AG04449 (cell line): Measurements from ENCODE around the gene NR2F1-AS1.

ENCODE experiments used
- CTCF ChIA-PET: fragments of 350-600 bp; formaldehyde crosslinking; extraction: SDS; loops from one replicate; lab custom pipeline; 2021; ENCODE audit warnings: antibody characterized with exemption; lab: Yijun Ruan, JAX
- POLR2A ChIA-PET: fragments of 400-600, 350-600 bp; formaldehyde crosslinking; extraction: SDS; loops from one replicate; lab custom pipeline; 2020; ENCODE audit warnings: antibody characterized with exemption, inconsistent platforms; lab: Yijun Ruan, JAX
- DNase-seq: peaks from one replicate; pipeline ENCODE4 v3.0.0-alpha.2; 2010; ENCODE audit warnings: low read depth, low spot score
- H3K4me3 ChIP-seq: 2 replicates; pipeline ENCODE4 v1.5.1; 2011; ENCODE audit warnings: low read depth, mild to moderate bottlenecking, control low read depth, low read length
- CTCF ChIP-seq: IDR thresholded peaks from one replicate; pipeline ENCODE4 v1.5.1; 2011; ENCODE audit warnings: mild to moderate bottlenecking, moderate library complexity, low read length, control low read depth, inconsistent platforms; ENCODE audit not compliant: insufficient read depth; ENCODE audit errors: missing control alignments

Gene NR2F1-AS1

GRCh38 chr5:93421987-93422401, 159.0 kb downstream of the NR2F1-AS1 start:
- H3K4me3 ChIP-seq = no peak overlapping the region
- no peak for TF ChIP-seq CTCF
- CTCF ChIA-PET = interaction anchor here (1.2 kb wide), 1 partner anchor 10 kb away, joined by 3 read pairs; no protein-coding TSS in a partner anchor
- POLR2A ChIA-PET = no interaction called here
- no peak for DNase-seq

GRCh38 chr5:93421468-93421867, 159.6 kb downstream of the NR2F1-AS1 start:
- TF ChIP-seq CTCF = no peak
- no peak for DNase-seq
- ChIA-PET POLR2A (no interaction called here), CTCF (interaction anchor here (1.2 kb wide), 1 partner anchor 9 kb away, joined by 3 read pairs; no protein-coding TSS in a partner anchor)
- no peak overlapping the region for H3K4me3 ChIP-seq

GRCh38 chr5:93417490-93417889, 163.5 kb downstream of the NR2F1-AS1 start:
- ChIA-PET POLR2A (no interaction called here), CTCF (no interaction called here)
- no peak for TF ChIP-seq CTCF
- no peak for DNase-seq
- no peak overlapping the region for H3K4me3 ChIP-seq

- ChIA-PET POLR2A (no interaction called here), CTCF (interaction anchor here (1.5 kb wide), 1 partner anchor 15 kb away, joined by 4 read pairs; no protein-coding TSS in a partner anchor)
- no peak for DNase-seq
- no peak overlapping the region for H3K4me3 ChIP-seq
- TF ChIP-seq CTCF = no peak
These were observed 165.2 kb downstream of the NR2F1-AS1 start for GRCh38 chr5:93415819-93416218.

- H3K4me3 ChIP-seq = no peak overlapping the region
- POLR2A ChIA-PET = no interaction called here
- TF ChIP-seq CTCF = no peak
- no peak for DNase-seq
- CTCF ChIA-PET = no interaction called here
These were observed 169.3 kb downstream of the NR2F1-AS1 start for GRCh38 chr5:93411716-93412115.

GRCh38 chr5:93409691-93410090, 171.3 kb downstream of the NR2F1-AS1 start:
- no peak for TF ChIP-seq CTCF
- CTCF ChIA-PET = no interaction called here
- no peak for DNase-seq
- POLR2A ChIA-PET = no interaction called here
- H3K4me3 ChIP-seq = no peak overlapping the region
